ENCODE results near the gene ABHD3.

- TF ChIP-seq CTCF (IDR thresholded peaks at IDR 0.05) (no peak), EP300 (IDR thresholded peaks at IDR 0.05) (no peak)
These were observed 99.9 kb downstream of the ABHD3 start for GRCh38 chr18:21604671-21605070.
